GM19023 (cell line): ENCODE data around the gene FHAD1.
"Not testable (repeated sequence)": the region's sequence is repeated elsewhere in the genome, so short reads cannot be mapped to it uniquely, and the experiment has no call there.

Experiments used
- ATAC-seq: cut with Tn5 transposase; IDR thresholded peaks from one replicate; pipeline ENCODE4 v1.9.1; 2021; ENCODE audit warnings: mild to moderate bottlenecking, moderate library complexity; ENCODE audit not compliant: unreplicated experiment

FHAD1 gene

GRCh38 chr1:15303935-15304334 is 56.9 kb downstream of the FHAD1 start:
- ATAC-seq: no peak

- no peak for ATAC-seq
These were observed 57.9 kb downstream of the FHAD1 start for GRCh38 chr1:15304708-15305467.

GRCh38 chr1:15305468-15305770 is 58.4 kb downstream of the FHAD1 start:
- no peak for ATAC-seq

GRCh38 chr1:15306352-15306751 is 59.3 kb downstream of the FHAD1 start:
- not testable (repeated sequence) for ATAC-seq

- no peak for ATAC-seq
These were observed 61.1 kb downstream of the FHAD1 start for GRCh38 chr1:15308135-15308534.

- no peak for ATAC-seq
These were observed 61.6 kb downstream of the FHAD1 start for GRCh38 chr1:15308621-15309027.

- ATAC-seq: no peak
These were observed 62.7 kb downstream of the FHAD1 start for GRCh38 chr1:15309687-15310086.

- no peak for ATAC-seq
These were observed 63.5 kb downstream of the FHAD1 start for GRCh38 chr1:15310544-15310943.

GRCh38 chr1:15311122-15311822 is 64.2 kb downstream of the FHAD1 start:
- ATAC-seq: no peak

- ATAC-seq: no peak
These were observed 64.9 kb downstream of the FHAD1 start for GRCh38 chr1:15311880-15312279.

- no peak for ATAC-seq
These were observed 65.8 kb downstream of the FHAD1 start for GRCh38 chr1:15312626-15313411.

- ATAC-seq: no peak
These were observed 67.6 kb downstream of the FHAD1 start for GRCh38 chr1:15314328-15315281.

- ATAC-seq: no peak
These were observed 68.8 kb downstream of the FHAD1 start for GRCh38 chr1:15315815-15316214.

GRCh38 chr1:15316510-15316909 is 69.5 kb downstream of the FHAD1 start:
- ATAC-seq: no peak

GRCh38 chr1:15320267-15320666 is 73.2 kb downstream of the FHAD1 start:
- ATAC-seq: no peak

- no peak for ATAC-seq
These were observed 74.6 kb downstream of the FHAD1 start for GRCh38 chr1:15321601-15322000.

- no peak for ATAC-seq
These were observed 75.8 kb downstream of the FHAD1 start for GRCh38 chr1:15322648-15323350.

- ATAC-seq: no peak
These were observed 76.4 kb downstream of the FHAD1 start for GRCh38 chr1:15323351-15323988.

GRCh38 chr1:15323989-15324868 is 77.2 kb downstream of the FHAD1 start:
- ATAC-seq: no peak
